ENCODE results near the gene HBG2. TPM values are rescaled to one million over a fixed set of nuclear protein-coding genes. Genes with fewer than 3 reads are reported as not detected.

HBG2 gene
- total and polyA plus RNA-seq, 9 of the 15 experiments (the other 6 are each of a cell fraction or from before 2014, with no cell fraction given), result 1,626 to 58,619 (median 10,515) TPM

DNA sequence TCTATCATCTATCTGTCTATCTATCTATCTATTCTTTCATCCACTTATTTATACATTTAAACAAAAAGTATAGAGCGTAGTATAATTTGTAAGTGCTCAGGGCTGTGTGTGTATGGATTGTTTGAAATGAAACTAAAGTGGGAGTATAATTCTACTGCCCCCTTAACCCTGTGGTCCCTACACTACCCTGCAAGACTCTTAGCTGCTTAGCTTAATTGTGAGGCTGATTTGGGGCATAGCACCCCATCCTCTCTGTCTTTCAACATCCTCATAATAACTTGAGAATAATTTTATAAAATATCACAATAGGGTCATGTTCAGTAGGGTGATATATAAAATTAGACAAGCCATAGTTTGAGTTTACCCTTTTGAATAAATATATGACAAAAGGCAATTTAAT, 35.5 kb upstream of the HBG2 start:
- CTCF ChIA-PET (ENCODE audit: low intra/inter-chr PET ratio), result interaction anchor here (2.3 kb wide), 2 partner anchors 86 to 166 kb away, joined by 16 to 38 read pairs; no protein-coding TSS in a partner anchor
- intact Hi-C loops (cut with micrococcal nuclease), result loop anchor here (2.0 to 5.0 kb wide), 2 partner anchors 81 to 267 kb away; no protein-coding TSS in a partner anchor
- H3K4me1 ChIP-seq (replicated peaks in 1 of 2; ENCODE audit: control insufficient read depth in 2 of 2, insufficient read depth in 2 of 2, low read length in 2 of 2), result peaks cover 23 to 62% of the 10 kb centered on the region in 2 experiments; a peak in 4 of 5 replicates
- H3K4me2 ChIP-seq (ENCODE audit: insufficient read depth, low read length), result peak overlapping the region; percentile 81
- POLR2A ChIA-PET, result interaction anchor here (0.6 to 6.4 kb wide), 11 partner anchors 8 to 394 kb away, joined by 3 to 40 read pairs (median 4); partner anchors contain the start of genes HBE1, HBG1, HBG2 and TRIM5
- in situ Hi-C loops (cut with MboI), result no loop called here
- H3K9me3 ChIP-seq (replicated peaks; ENCODE audit: control insufficient read depth, insufficient read depth, low read depth, low read length), result no peaks in the 10 kb centered on the region
- peaks cover 19% of the 10 kb centered on the region for H3K36me3 ChIP-seq (ENCODE audit: control insufficient read depth, insufficient read depth, low read length)
- FAIRE-seq (no peak), DNase-seq (ENCODE audit: extremely low read depth in 1 of 4, low spot score in 3 of 4) (no peak), ATAC-seq (no peak)
- 0 out of 2 replicates have a peak, but pooled peaks have one; percentile 27 for TF ChIP-seq KAT7 (CRISPR knock-in tag; IDR thresholded peaks at IDR 0.05; ENCODE audit: borderline replicate concordance)
- no peak for TF ChIP-seq ZNF239 (CRISPR knock-in tag; IDR thresholded peaks at IDR 0.05)
- WGBS (ENCODE audit: insufficient coverage, low coverage, missing lambda C conversion rate), result 100% methylated on average over 1 of the region's 1 CpG
- no peaks in the 10 kb centered on the region for H3K27me3 ChIP-seq (ENCODE audit: control insufficient read depth in 2 of 2, insufficient read depth in 2 of 2, low read length in 2 of 2)
- H3K9ac ChIP-seq (ENCODE audit: insufficient read depth in 1 of 2, low read depth in 2 of 2, low read length in 2 of 2), result peak overlapping the region in 1 of 2 experiments; percentile 37; a peak in 2 of 4 replicates
- H3K9me1 ChIP-seq (ENCODE audit: control insufficient read depth, insufficient read depth, low read length), result no peaks in the 10 kb centered on the region
- BruUV-seq (replicated peaks), result no TSS peak
- no peak overlapping the region for H2AFZ ChIP-seq (ENCODE audit: low read depth, low read length)
- H4K20me1 ChIP-seq (replicated peaks; ENCODE audit: control insufficient read depth, insufficient read depth, low read length), result no peaks in the 10 kb centered on the region
- peak overlapping the region; percentile 86; the same call in 2 of the 3 replicates for H3K27ac ChIP-seq (ENCODE audit: extremely low read depth, low read depth, low read length)
- no peak overlapping the region for H3K4me3 ChIP-seq
- peaks cover 68% of the 10 kb centered on the region for H3K79me2 ChIP-seq (ENCODE audit: control insufficient read depth, insufficient read depth, low read length)

GRCh38 chr11:5289696-5290095, 35.1 kb upstream of the HBG2 start:
- no peaks in the 10 kb centered on the region for H4K20me1 ChIP-seq (replicated peaks; ENCODE audit: control insufficient read depth, insufficient read depth, low read length)
- TF ChIP-seq PHF20 (IDR thresholded peaks at IDR 0.05; ENCODE audit: partially characterized antibody) (no peak), FOXA3 (CRISPR knock-in tag; conservative IDR thresholded peaks at IDR 0.05 in 1 of 2, IDR thresholded peaks at IDR 0.05 in 1 of 2) (0 out of 4 replicates have a peak, but pooled peaks of 1 of the 2 experiments have one; percentile 11)
- TF ChIP-seq, protein P1, sequence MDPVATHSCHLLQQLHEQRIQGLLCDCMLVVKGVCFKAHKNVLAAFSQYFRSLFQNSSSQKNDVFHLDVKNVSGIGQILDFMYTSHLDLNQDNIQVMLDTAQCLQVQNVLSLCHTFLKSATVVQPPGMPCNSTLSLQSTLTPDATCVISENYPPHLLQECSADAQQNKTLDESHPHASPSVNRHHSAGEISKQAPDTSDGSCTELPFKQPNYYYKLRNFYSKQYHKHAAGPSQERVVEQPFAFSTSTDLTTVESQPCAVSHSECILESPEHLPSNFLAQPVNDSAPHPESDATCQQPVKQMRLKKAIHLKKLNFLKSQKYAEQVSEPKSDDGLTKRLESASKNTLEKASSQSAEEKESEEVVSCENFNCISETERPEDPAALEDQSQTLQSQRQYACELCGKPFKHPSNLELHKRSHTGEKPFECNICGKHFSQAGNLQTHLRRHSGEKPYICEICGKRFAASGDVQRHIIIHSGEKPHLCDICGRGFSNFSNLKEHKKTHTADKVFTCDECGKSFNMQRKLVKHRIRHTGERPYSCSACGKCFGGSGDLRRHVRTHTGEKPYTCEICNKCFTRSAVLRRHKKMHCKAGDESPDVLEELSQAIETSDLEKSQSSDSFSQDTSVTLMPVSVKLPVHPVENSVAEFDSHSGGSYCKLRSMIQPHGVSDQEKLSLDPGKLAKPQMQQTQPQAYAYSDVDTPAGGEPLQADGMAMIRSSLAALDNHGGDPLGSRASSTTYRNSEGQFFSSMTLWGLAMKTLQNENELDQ (CRISPR knock-in tag; IDR thresholded peaks at IDR 0.05; ENCODE audit: borderline replicate concordance), result no peak
- TF ChIP-seq, protein P2, sequence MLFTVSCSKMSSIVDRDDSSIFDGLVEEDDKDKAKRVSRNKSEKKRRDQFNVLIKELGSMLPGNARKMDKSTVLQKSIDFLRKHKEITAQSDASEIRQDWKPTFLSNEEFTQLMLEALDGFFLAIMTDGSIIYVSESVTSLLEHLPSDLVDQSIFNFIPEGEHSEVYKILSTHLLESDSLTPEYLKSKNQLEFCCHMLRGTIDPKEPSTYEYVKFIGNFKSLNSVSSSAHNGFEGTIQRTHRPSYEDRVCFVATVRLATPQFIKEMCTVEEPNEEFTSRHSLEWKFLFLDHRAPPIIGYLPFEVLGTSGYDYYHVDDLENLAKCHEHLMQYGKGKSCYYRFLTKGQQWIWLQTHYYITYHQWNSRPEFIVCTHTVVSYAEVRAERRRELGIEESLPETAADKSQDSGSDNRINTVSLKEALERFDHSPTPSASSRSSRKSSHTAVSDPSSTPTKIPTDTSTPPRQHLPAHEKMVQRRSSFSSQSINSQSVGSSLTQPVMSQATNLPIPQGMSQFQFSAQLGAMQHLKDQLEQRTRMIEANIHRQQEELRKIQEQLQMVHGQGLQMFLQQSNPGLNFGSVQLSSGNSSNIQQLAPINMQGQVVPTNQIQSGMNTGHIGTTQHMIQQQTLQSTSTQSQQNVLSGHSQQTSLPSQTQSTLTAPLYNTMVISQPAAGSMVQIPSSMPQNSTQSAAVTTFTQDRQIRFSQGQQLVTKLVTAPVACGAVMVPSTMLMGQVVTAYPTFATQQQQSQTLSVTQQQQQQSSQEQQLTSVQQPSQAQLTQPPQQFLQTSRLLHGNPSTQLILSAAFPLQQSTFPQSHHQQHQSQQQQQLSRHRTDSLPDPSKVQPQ (CRISPR knock-in tag; IDR thresholded peaks at IDR 0.05; ENCODE audit: borderline replicate concordance), result 0 out of 2 replicates have a peak, but pooled peaks have one; percentile 17
- intact Hi-C loops (cut with micrococcal nuclease), result loop anchor here (2.0 to 10.0 kb wide), 6 partner anchors 37 to 305 kb away; partner anchors contain the start of genes TRIM6 and UBQLN3
- H3K9me3 ChIP-seq (replicated peaks; ENCODE audit: control insufficient read depth, insufficient read depth, low read depth, low read length), result no peaks in the 10 kb centered on the region
- H3K79me2 ChIP-seq (ENCODE audit: control insufficient read depth, insufficient read depth, low read length), result peaks cover 72% of the 10 kb centered on the region
- FAIRE-seq, result no peak
- ATAC-seq, result no peak
- CTCF ChIA-PET (ENCODE audit: low intra/inter-chr PET ratio), result interaction anchor here (0.7 to 2.3 kb wide), 3 partner anchors 85 to 166 kb away, joined by 4 to 16 read pairs (median 4); no protein-coding TSS in a partner anchor
- H3K4me2 ChIP-seq (ENCODE audit: insufficient read depth, low read length), result peak overlapping the region; percentile 81
- no peak overlapping the region for H3K4me3 ChIP-seq
- no peak overlapping the region for H2AFZ ChIP-seq (ENCODE audit: low read depth, low read length)
- BruUV-seq (replicated peaks), result no TSS peak
- H3K4me1 ChIP-seq (replicated peaks in 1 of 2; ENCODE audit: control insufficient read depth in 2 of 2, insufficient read depth in 2 of 2, low read length in 2 of 2), result peaks cover 22 to 66% of the 10 kb centered on the region in 2 experiments; a peak in 4 of 5 replicates
- DNase-seq (ENCODE audit: extremely low read depth in 1 of 4, low spot score in 3 of 4), result no peak
- H3K27ac ChIP-seq (ENCODE audit: extremely low read depth, low read depth, low read length), result peak overlapping the region; percentile 86
- in situ Hi-C loops (cut with MboI), result loop anchor here (5.0 kb wide), 2 partner anchors 47 to 167 kb away; no protein-coding TSS in a partner anchor
- H3K27me3 ChIP-seq (ENCODE audit: control insufficient read depth in 2 of 2, insufficient read depth in 2 of 2, low read length in 2 of 2), result no peaks in the 10 kb centered on the region
- POLR2A ChIA-PET, result interaction anchor here (0.8 to 6.4 kb wide), 9 partner anchors 9 to 161 kb away, joined by 3 to 40 read pairs (median 5); partner anchors contain the start of genes HBE1, HBG1 and HBG2
- H3K36me3 ChIP-seq (ENCODE audit: control insufficient read depth, insufficient read depth, low read length), result peaks cover 15% of the 10 kb centered on the region
- H3K9me1 ChIP-seq (ENCODE audit: control insufficient read depth, insufficient read depth, low read length), result no peaks in the 10 kb centered on the region
- H3K9ac ChIP-seq (ENCODE audit: insufficient read depth in 1 of 2, low read depth in 2 of 2, low read length in 2 of 2), result peak overlapping the region in 1 of 2 experiments; percentile 37; a peak in 2 of 4 replicates
